H1 (cell line): ENCODE measurements around the gene CDH16. TPM values are rescaled to one million over a fixed set of nuclear protein-coding genes. Genes with fewer than 3 reads are reported as not detected.

ENCODE experiments used
- CTCF ChIA-PET: fragments of 300-600 bp; sonication (Branson Sonifier 250); formaldehyde crosslinking; loops from one replicate; lab custom pipeline; 2021; ENCODE audit not compliant: partially characterized antibody; lab: Charles Lee
- POLR2A ChIA-PET: fragments of 300-600 bp; sonication (Branson Sonifier 250); formaldehyde crosslinking; loops from one replicate; lab custom pipeline; 2021; ENCODE audit warnings: inconsistent platforms; ENCODE audit not compliant: partially characterized antibody; lab: Charles Lee
- DNase-seq, 2 experiments: peaks; one replicate each; pipeline versions ENCODE4 v3.0.0 to v3.0.0-alpha.2; 2010 to 2022; ENCODE audit warnings: low spot score in 2 of 2, low read depth in 1 of 2, mixed read lengths in 1 of 2
- FAIRE-seq: peaks from 2 replicates; lab custom pipeline; 2011; peaks lifted over from hg19 to GRCh38; lab: Jason Lieb, UNC
- H2AFZ ChIP-seq: 2 replicates; pipeline ENCODE4 v1.8.1; 2012; ENCODE audit warnings: low read length, inconsistent platforms
- H2AK5ac ChIP-seq: 2 replicates; pipeline ENCODE4 v1.6.1; 2013; ENCODE audit warnings: low read depth, low read length
- H2BK120ac ChIP-seq: replicated peaks from 2 replicates; pipeline ENCODE3; 2013; ENCODE audit warnings: low read depth, low read length, inconsistent platforms
- H2BK12ac ChIP-seq: 2 replicates; pipeline ENCODE4 v1.6.1; 2013; ENCODE audit warnings: low read depth, low read length
- H2BK15ac ChIP-seq: 2 replicates; pipeline ENCODE4 v1.6.1; 2013; ENCODE audit warnings: low read length
- H2BK20ac ChIP-seq: 2 replicates; pipeline ENCODE4 v1.6.1; 2013; ENCODE audit warnings: low read length
- H2BK5ac ChIP-seq: 2 replicates; pipeline ENCODE4 v1.6.1; 2013; ENCODE audit warnings: low read depth, low read length
- H3K14ac ChIP-seq: 2 replicates; pipeline ENCODE4 v1.6.1; 2013; ENCODE audit warnings: inconsistent platforms; ENCODE audit not compliant: insufficient read length
- H3K18ac ChIP-seq: 2 replicates; pipeline ENCODE4 v1.6.1; 2013; ENCODE audit warnings: low read length; ENCODE audit errors: extremely low read depth
- H3K23ac ChIP-seq: 2 replicates; pipeline ENCODE4 v1.6.1; 2013; ENCODE audit warnings: inconsistent platforms; ENCODE audit not compliant: insufficient read length
- H3K23me2 ChIP-seq: 2 replicates; pipeline ENCODE4 v1.6.1; 2013; ENCODE audit warnings: low read depth, low read length
- H3K27ac ChIP-seq: 2 replicates; pipeline ENCODE4 v1.6.1; 2011; ENCODE audit warnings: low read depth, low read length, inconsistent platforms
- H3K27me3 ChIP-seq, 4 experiments: replicated peaks in 1 of 4; 1 replicate in 1 of 4; 2 replicates in 3 of 4; pipeline versions ENCODE4 v1.6.1 to v1.8.1; 2011 to 2013; ENCODE audit warnings: low read length in 3 of 4, mild to moderate bottlenecking in 3 of 4, inconsistent platforms in 2 of 4, mixed read lengths in 2 of 4, moderate library complexity in 1 of 4; ENCODE audit not compliant: control insufficient read depth in 3 of 4, insufficient read depth in 3 of 4; ENCODE audit errors: extremely low read depth in 1 of 4
- H3K36me3 ChIP-seq, 4 experiments: 2 replicates each; pipeline versions ENCODE4 v1.6.1 to v1.8.1; 2011 to 2013; ENCODE audit warnings: mild to moderate bottlenecking in 4 of 4, low read length in 3 of 4, moderate library complexity in 2 of 4, control low read depth in 1 of 4, inconsistent platforms in 1 of 4; ENCODE audit not compliant: insufficient read depth in 4 of 4, control insufficient read depth in 2 of 4
- H3K4ac ChIP-seq: replicated peaks from 2 replicates; pipeline ENCODE3; 2013; ENCODE audit warnings: low read length, low read depth, mixed read lengths, inconsistent platforms; ENCODE audit not compliant: insufficient read length
- H3K4me1 ChIP-seq, 4 experiments: replicated peaks in 1 of 4; 1 replicate in 1 of 4; 2 replicates in 3 of 4; pipeline versions ENCODE4 v1.6.1 to v1.8.1; 2011 to 2013; ENCODE audit warnings: low read length in 3 of 4, inconsistent platforms in 2 of 4, mixed read lengths in 1 of 4; ENCODE audit not compliant: insufficient read depth in 4 of 4, control insufficient read depth in 3 of 4
- H3K4me2 ChIP-seq, 2 experiments: 2 replicates each; pipeline versions ENCODE4 v1.6.1 to v1.8.1; 2011 to 2013; ENCODE audit warnings: low read depth in 2 of 2, low read length in 2 of 2, control low read depth in 1 of 2, inconsistent platforms in 1 of 2, mild to moderate bottlenecking in 1 of 2; ENCODE audit not compliant: insufficient read depth in 1 of 2
- H3K4me3 ChIP-seq, 4 experiments: fragments of 200-600, 300-600 bp in 1 of 4; sonication (generic), shearing (Covaris generic), sonication (Bioruptor Twin) in 1 of 4; 2 replicates each; pipeline versions ENCODE4 v1.5.1 to v1.8.1; 2011 to 2016; ENCODE audit warnings: low read length in 4 of 4, low read depth in 3 of 4, control low read depth in 2 of 4, inconsistent platforms in 2 of 4, mild to moderate bottlenecking in 2 of 4, mixed read lengths in 1 of 4, moderate library complexity in 1 of 4; ENCODE audit not compliant: insufficient read depth in 2 of 4; ENCODE audit errors: extremely low read depth in 1 of 4
- H3K56ac ChIP-seq: replicated peaks from 2 replicates; pipeline ENCODE3; 2013; ENCODE audit warnings: low read depth, mild to moderate bottlenecking, mixed read lengths, low read length, inconsistent platforms; ENCODE audit not compliant: insufficient read length
- H3K79me1 ChIP-seq: 2 replicates; pipeline ENCODE4 v1.6.1; 2013; ENCODE audit warnings: low read depth, low read length, control low read depth
- H3K79me2 ChIP-seq, 2 experiments: 2 replicates each; pipeline versions ENCODE4 v1.6.1 to v1.8.1; 2012 to 2013; ENCODE audit warnings: low read length in 2 of 2, mild to moderate bottlenecking in 2 of 2, inconsistent platforms in 1 of 2; ENCODE audit not compliant: insufficient read depth in 2 of 2, control insufficient read depth in 1 of 2
- H3K9ac ChIP-seq, 4 experiments: replicated peaks in 1 of 4; 1 replicate in 1 of 4; 2 replicates in 3 of 4; pipeline versions ENCODE4 v1.6.1 to v1.8.1; 2011 to 2013; ENCODE audit warnings: low read depth in 3 of 4, low read length in 3 of 4, control low read depth in 2 of 4, mild to moderate bottlenecking in 2 of 4, moderate library complexity in 2 of 4, inconsistent platforms in 1 of 4; ENCODE audit errors: extremely low read depth in 1 of 4
- H3K9me3 ChIP-seq, 2 experiments: 2 replicates each; pipeline versions ENCODE4 v1.6.1 to v1.8.1; 2012 to 2013; ENCODE audit warnings: mild to moderate bottlenecking in 2 of 2, moderate library complexity in 2 of 2, control low read depth in 1 of 2, inconsistent platforms in 1 of 2, low read depth in 1 of 2, low read length in 1 of 2, mixed read lengths in 1 of 2; ENCODE audit not compliant: insufficient read depth in 2 of 2
- H4K20me1 ChIP-seq, 2 experiments: replicated peaks in 1 of 2; 2 replicates each; pipeline versions ENCODE3 to v1.8.1; 2011 to 2013; ENCODE audit warnings: inconsistent platforms in 2 of 2, low read length in 2 of 2, mild to moderate bottlenecking in 1 of 2; ENCODE audit not compliant: insufficient read depth in 2 of 2, control insufficient read depth in 1 of 2
- H4K5ac ChIP-seq: 2 replicates; pipeline ENCODE4 v1.6.1; 2013; ENCODE audit warnings: low read length, low read depth, mixed read lengths, inconsistent platforms; ENCODE audit not compliant: insufficient read length
- H4K8ac ChIP-seq: 2 replicates; pipeline ENCODE4 v1.8.0; 2013; ENCODE audit warnings: mild to moderate bottlenecking, moderate library complexity, low read length, inconsistent platforms; ENCODE audit not compliant: insufficient read depth; ENCODE audit errors: extremely low read depth
- H4K91ac ChIP-seq: replicated peaks from 2 replicates; pipeline ENCODE3; 2013; ENCODE audit warnings: low read length, mixed read lengths, inconsistent platforms; ENCODE audit not compliant: insufficient read length
- CEBPB ChIP-seq: IDR thresholded peaks from 2 replicates; pipeline ENCODE4 v1.6.1; 2012; ENCODE audit warnings: low read depth, low read length
- CHD2 ChIP-seq: IDR thresholded peaks from 2 replicates; pipeline ENCODE4 v1.6.1; 2012; ENCODE audit warnings: low read length, improper control_type of control experiment
- EZH2 ChIP-seq: fragments of 200-600 bp; sonication (generic); IDR thresholded peaks from 2 replicates; pipeline ENCODE4 v1.7.1; 2012; ENCODE audit warnings: low read depth, mild to moderate bottlenecking, moderate library complexity, low read length, inconsistent platforms; ENCODE audit not compliant: severe bottlenecking
- GABPA ChIP-seq: IDR thresholded peaks from 2 replicates; pipeline ENCODE4 v1.6.1; 2011; ENCODE audit warnings: mild to moderate bottlenecking, low read length, moderate library complexity, borderline replicate concordance; ENCODE audit not compliant: insufficient read depth
- JUN ChIP-seq: IDR thresholded peaks from 2 replicates; pipeline ENCODE4 v1.6.1; 2011; ENCODE audit warnings: low read depth, mild to moderate bottlenecking, improper control_type of control experiment, low read length
- RXRA ChIP-seq: IDR thresholded peaks from 2 replicates; pipeline ENCODE4 v1.6.1; 2011; ENCODE audit warnings: low read depth, mild to moderate bottlenecking, low read length, moderate library complexity; ENCODE audit not compliant: insufficient read depth
- SIRT6 ChIP-seq: IDR thresholded peaks from one replicate; pipeline ENCODE4 v1.7.1; 2012; ENCODE audit warnings: low read length, inconsistent platforms
- SUZ12 ChIP-seq: fragments of 200-600 bp; sonication (generic); IDR thresholded peaks from 2 replicates; pipeline ENCODE4 v1.6.1; 2012; ENCODE audit warnings: mild to moderate bottlenecking, inconsistent platforms, low read length, moderate library complexity, mixed read lengths
- TAF1 ChIP-seq: IDR thresholded peaks from 2 replicates; pipeline ENCODE4 v1.6.1; 2011; ENCODE audit warnings: mild to moderate bottlenecking, low read depth, low read length
- TBP ChIP-seq: IDR thresholded peaks from 2 replicates; pipeline ENCODE4 v1.6.1; 2011; ENCODE audit warnings: low read depth, low read length, improper control_type of control experiment
- ZNF274 ChIP-seq: IDR thresholded peaks from 2 replicates; pipeline ENCODE4 v1.7.0; 2012; ENCODE audit warnings: low read length, borderline replicate concordance; ENCODE audit errors: extremely low read depth
- WGBS, 2 experiments: shearing (Covaris generic) in 1 of 2; methylation state at CpG; one replicate each; pipeline versions ENCODE4 v1.1.6 to v1.1.7; 2013 to 2015; ENCODE audit warnings: low lambda C conversion rate in 2 of 2, mixed read lengths in 2 of 2, inconsistent platforms in 1 of 2, low coverage in 1 of 2, missing lambda C conversion rate in 1 of 2; ENCODE audit not compliant: insufficient replicate concordance in 2 of 2, insufficient coverage in 1 of 2, insufficient read length in 1 of 2; ENCODE audit errors: extremely low coverage in 1 of 2, missing lambda C conversion rate in 1 of 2; 5-methylcytosine and 5-hydroxymethylcytosine counted together
- polyA plus RNA-seq, 7 experiments: library from polyadenylated mRNA; depleted of rRNA in 3 of 7; stranded (reverse) in 5 of 7; unstranded in 2 of 7; fragments of >200 nt in 5 of 7; fragments of 200-250 nt in 2 of 7; gene quantifications; 1 replicate in 5 of 7; 2 replicates in 1 of 7; 4 replicates in 1 of 7; pipeline versions ENCODE4 v1.2.1 to v1.2.3, GENCODE V29; 2011 to 2013; ENCODE audit warnings: missing spikeins in 2 of 7, mixed read lengths in 2 of 7
- total RNA-seq: library from RNA; stranded (reverse); fragmentation: NEBNext Ultra II Directional; extraction: Animal tissue kit (Norgen Biotek cat#: 25700); gene quantifications from 2 replicates; pipeline ENCODE4 v1.2.1, GENCODE V29; 2021

Gene CDH16
- total and polyA plus RNA-seq, 2 of the 8 experiments (the other 6 are each of a cell fraction or from before 2014, with no cell fraction given) = not detected

DNA sequence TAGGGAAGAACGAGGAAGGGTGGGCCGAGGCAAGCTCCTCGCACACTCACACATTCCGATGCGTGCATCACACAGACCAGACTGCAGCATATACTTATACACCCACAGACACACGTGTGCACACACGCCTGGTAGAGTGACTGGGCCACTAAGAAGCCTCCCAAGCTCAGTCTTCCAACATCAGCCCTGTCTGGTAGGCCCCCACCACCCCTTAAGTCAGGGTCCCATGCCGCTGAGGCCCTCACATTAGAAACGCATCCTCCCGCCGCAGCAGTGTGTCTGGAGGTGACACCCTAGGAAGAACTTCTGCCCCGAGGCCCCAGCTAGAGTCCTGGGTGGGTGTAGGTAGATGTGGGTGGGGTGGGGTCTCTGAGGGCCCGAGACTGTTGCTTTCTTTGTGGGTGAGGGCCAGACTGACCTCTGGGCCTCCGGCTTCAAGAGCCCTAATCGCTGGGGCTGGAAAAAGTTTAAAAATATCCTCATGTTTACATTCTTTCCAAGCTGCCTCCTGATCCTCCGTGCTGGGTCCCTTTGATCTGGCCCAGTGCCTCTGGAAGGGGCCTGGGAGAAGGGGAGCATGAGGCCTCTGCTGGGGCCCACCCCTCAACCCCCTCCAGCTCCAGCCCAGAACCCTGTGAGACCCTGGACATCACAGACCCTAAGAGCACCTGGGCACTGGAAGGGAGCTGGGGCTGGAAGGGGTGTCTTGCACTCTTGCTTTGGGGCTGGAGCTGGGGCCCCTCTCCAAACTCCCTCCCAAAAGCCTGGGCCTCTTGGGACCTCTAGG, 13.6 kb downstream of the CDH16 start:
- no peak overlapping the region for H2BK15ac ChIP-seq
- H3K27me3 ChIP-seq = no peaks in the 10 kb centered on the region; a peak in 1 of 7 replicates
- H2BK12ac ChIP-seq = no peak overlapping the region
- H2BK20ac ChIP-seq = no peak overlapping the region
- H4K20me1 ChIP-seq = no peaks in the 10 kb centered on the region
- no peak overlapping the region for H3K9ac ChIP-seq
- no peak overlapping the region for H3K14ac ChIP-seq
- H3K79me2 ChIP-seq = no peaks in the 10 kb centered on the region
- CTCF ChIA-PET = interaction anchor here (0.5 to 42.0 kb wide), 8 partner anchors 6 to 223 kb away, joined by 3 to 1009 read pairs (median 4); partner anchors contain the start of genes CDH16, CIAO2B, PDP2 and RRAD
- H3K4me3 ChIP-seq = no peak overlapping the region
- DNase-seq (no peak), FAIRE-seq (no peak)
- H3K27ac ChIP-seq = no peak overlapping the region
- H3K79me1 ChIP-seq = no peaks in the 10 kb centered on the region
- no peak overlapping the region for H4K5ac ChIP-seq
- no peak overlapping the region; the same call in 1 of the 2 replicates for H4K8ac ChIP-seq
- H4K91ac ChIP-seq = no peak overlapping the region
- no peaks in the 10 kb centered on the region for H3K9me3 ChIP-seq
- WGBS, 2 experiments = 85% methylated on average over 11 of the region's 16 CpGs; no CpG with 5 or more reads in 1 of the 2 experiments
- H3K18ac ChIP-seq = no peak overlapping the region; the same call in 1 of the 2 replicates
- no peak overlapping the region for H2BK5ac ChIP-seq
- TF ChIP-seq TBP (no peak), SIRT6 (no peak), ZNF274 (no peak), GABPA (no peak), JUN (no peak), CEBPB (no peak), TAF1 (no peak), EZH2 (no peak), CHD2 (no peak), SUZ12 (no peak), RXRA (no peak)
- no peak overlapping the region for H3K4ac ChIP-seq
- H2BK120ac ChIP-seq = no peak overlapping the region
- POLR2A ChIA-PET = interaction anchor here (0.9 to 1.2 kb wide), 3 partner anchors 15 to 38 kb away, joined by 3 read pairs; no protein-coding TSS in a partner anchor
- no peak overlapping the region for H2AFZ ChIP-seq
- no peak overlapping the region for H3K23ac ChIP-seq
- no peak overlapping the region for H2AK5ac ChIP-seq
- H3K4me1 ChIP-seq = peaks cover 0 to 5% (median 3%) of the 10 kb centered on the region in 4 experiments; a peak in 4 of 7 replicates
- H3K56ac ChIP-seq = no peak overlapping the region
- no peak overlapping the region for H3K4me2 ChIP-seq
- H3K23me2 ChIP-seq = no peaks in the 10 kb centered on the region
- no peaks in the 10 kb centered on the region for H3K36me3 ChIP-seq
